Activated CD8-positive, alpha-beta T cell treated with anti-CD3 and anti-CD28 coated beads, Interleukin-2, amount 10 ng/mL, durations not matched to agents 7 days and 5 days (primary cell): ENCODE data around the gene GPD2. TPM values are rescaled to one million over a fixed set of nuclear protein-coding genes. Genes with fewer than 3 reads are reported as not detected.
A peak's percentile ranks its signal among the peaks of the same experiment; 100 is the strongest.

Experiments used
- ATAC-seq: fragments of 150-1000 bp; cut with Tn5 transposase; one replicate; pipeline ENCODE4 v1.10.0; 2021; ENCODE audit warnings: moderate library complexity
- CTCF ChIA-PET: fragments of 350-600 bp; sonication (Branson Sonifier 250); formaldehyde crosslinking; loops from one replicate; lab custom pipeline; 2021; ENCODE audit warnings: antibody characterized with exemption; lab: Charles Lee
- POLR2A ChIA-PET: fragments of 350-600 bp; sonication (Branson Sonifier 250); formaldehyde crosslinking; loops from one replicate; lab custom pipeline; 2021; ENCODE audit warnings: antibody characterized with exemption; lab: Charles Lee
- DNase-seq: peaks from one replicate; pipeline ENCODE4 v3.0.0-alpha.2; 2020
- H3K27ac Mint-ChIP-seq: one replicate; pipeline ENCODE4 v1.8.0; 2021; ENCODE audit warnings: mild to moderate bottlenecking, mixed read lengths
- H3K27me3 Mint-ChIP-seq: one replicate; pipeline ENCODE4 v1.8.0; 2021; ENCODE audit warnings: low read depth, mixed read lengths
- H3K36me3 Mint-ChIP-seq: one replicate; pipeline ENCODE4 v1.8.0; 2021; ENCODE audit warnings: low read depth, mixed read lengths
- H3K4me1 Mint-ChIP-seq: one replicate; pipeline ENCODE4 v1.8.0; 2021; ENCODE audit warnings: low read depth, mixed read lengths
- H3K4me3 Mint-ChIP-seq: one replicate; pipeline ENCODE4 v1.8.0; 2021; ENCODE audit warnings: mild to moderate bottlenecking, mixed read lengths
- H3K9me3 Mint-ChIP-seq: one replicate; pipeline ENCODE4 v1.8.0; 2022; ENCODE audit warnings: mixed read lengths; ENCODE audit not compliant: insufficient read depth
- total RNA-seq, 2 experiments: library from RNA; stranded (reverse); gene quantifications; one replicate each; pipeline ENCODE4 v1.2.3, GENCODE V29; 2021

GPD2 gene
- 10 to 100 TPM; 13.6 to 14.7 TPM for total RNA-seq

GRCh38 chr2:156435718-156436496, at the start of gene GPD2:
TSS of gene GPD2 (plus strand) at chr2:156436379. CDS start at chr2:156476106, 39,727 bp downstream.
- POLR2A ChIA-PET = interaction anchor here (0.6 to 2.0 kb wide), 6 partner anchors 35 to 102 kb away, joined by 3 to 5 read pairs (median 4); no protein-coding TSS in a partner anchor
- H3K9me3 Mint-ChIP-seq = no peaks in the 10 kb centered on the region
- peaks cover 16% of the 10 kb centered on the region for H3K36me3 Mint-ChIP-seq
- CTCF ChIA-PET = interaction anchor here (1.6 kb wide), 1 partner anchor 101 kb away, joined by 12 read pairs; no protein-coding TSS in a partner anchor
- no peaks in the 10 kb centered on the region for H3K27me3 Mint-ChIP-seq
- H3K27ac Mint-ChIP-seq = peak within 1 kb of the TSS; percentile 88
- ATAC-seq (peak; percentile 81), DNase-seq (peak; percentile 61)
- H3K4me1 Mint-ChIP-seq = peaks cover 37% of the 10 kb centered on the region
- H3K4me3 Mint-ChIP-seq = peak within 1 kb of the TSS; percentile 88

- Mint-ChIP-seq H3K4me3 (no peak overlapping the region), H3K27me3 (no peaks in the 10 kb centered on the region), H3K36me3 (no peaks in the 10 kb centered on the region), H3K4me1 (peaks cover 12% of the 10 kb centered on the region), H3K9me3 (no peaks in the 10 kb centered on the region), H3K27ac (no peak overlapping the region)
- ChIA-PET CTCF (interaction anchor here (0.7 kb wide), 1 partner anchor 36 kb away, joined by 3 read pairs; no protein-coding TSS in a partner anchor), POLR2A (no interaction called here)
- DNase-seq = no peak
- no peak for ATAC-seq
Observed at GRCh38 chr2:156394033-156394741, 42.0 kb upstream of the GPD2 start.

GRCh38 chr2:156396126-156396525, 40.1 kb upstream of the GPD2 start:
- Mint-ChIP-seq H3K36me3 (no peaks in the 10 kb centered on the region), H3K27ac (no peak overlapping the region), H3K4me3 (no peak overlapping the region), H3K4me1 (peaks cover 27% of the 10 kb centered on the region), H3K9me3 (no peaks in the 10 kb centered on the region), H3K27me3 (no peaks in the 10 kb centered on the region)
- DNase-seq (no peak), ATAC-seq (no peak)
- ChIA-PET CTCF (interaction anchor here (0.9 to 1.0 kb wide), 2 partner anchors 55 to 193 kb away, joined by 3 read pairs; no protein-coding TSS in a partner anchor), POLR2A (interaction anchor here (0.6 kb wide), 1 partner anchor 1497 kb away, joined by 3 read pairs; no protein-coding TSS in a partner anchor)

- ChIA-PET CTCF (no interaction called here), POLR2A (no interaction called here)
- Mint-ChIP-seq H3K27me3 (no peaks in the 10 kb centered on the region), H3K4me1 (peaks cover 33% of the 10 kb centered on the region), H3K4me3 (no peak overlapping the region), H3K36me3 (no peaks in the 10 kb centered on the region), H3K9me3 (no peaks in the 10 kb centered on the region), H3K27ac (no peak overlapping the region)
- ATAC-seq = no peak
- DNase-seq = no peak
Observed at GRCh38 chr2:156397229-156397628, 39.0 kb upstream of the GPD2 start.

- Mint-ChIP-seq H3K4me1 (peaks cover 33% of the 10 kb centered on the region), H3K27me3 (no peaks in the 10 kb centered on the region), H3K36me3 (no peaks in the 10 kb centered on the region), H3K27ac (no peak overlapping the region), H3K4me3 (no peak overlapping the region), H3K9me3 (no peaks in the 10 kb centered on the region)
- no peak for DNase-seq
- no peak for ATAC-seq
- POLR2A ChIA-PET = no interaction called here
- CTCF ChIA-PET = no interaction called here
Observed at GRCh38 chr2:156398176-156398575, 38.0 kb upstream of the GPD2 start.

- ATAC-seq (no peak), DNase-seq (no peak)
- H3K4me3 Mint-ChIP-seq = peak overlapping the region; percentile 78
- H3K4me1 Mint-ChIP-seq = peaks cover 33% of the 10 kb centered on the region
- H3K36me3 Mint-ChIP-seq = no peaks in the 10 kb centered on the region
- no peaks in the 10 kb centered on the region for H3K9me3 Mint-ChIP-seq
- H3K27ac Mint-ChIP-seq = peak overlapping the region; percentile 85
- POLR2A ChIA-PET = interaction anchor here (0.9 to 2.7 kb wide), 3 partner anchors 36 to 65 kb away, joined by 3 to 46 read pairs (median 19); no protein-coding TSS in a partner anchor
- CTCF ChIA-PET = interaction anchor here (0.9 to 2.5 kb wide), 7 partner anchors 14 to 190 kb away, joined by 3 to 28 read pairs (median 6); no protein-coding TSS in a partner anchor
- no peaks in the 10 kb centered on the region for H3K27me3 Mint-ChIP-seq
Observed at GRCh38 chr2:156399224-156399949, 36.8 kb upstream of the GPD2 start.

GRCh38 chr2:156399950-156400705, 36.1 kb upstream of the GPD2 start:
- no peaks in the 10 kb centered on the region for H3K9me3 Mint-ChIP-seq
- POLR2A ChIA-PET = interaction anchor here (0.8 to 2.7 kb wide), 4 partner anchors 35 to 66 kb away, joined by 3 to 46 read pairs (median 12); partner anchors contain the start of gene GPD2
- peaks cover 33% of the 10 kb centered on the region for H3K4me1 Mint-ChIP-seq
- no peaks in the 10 kb centered on the region for H3K27me3 Mint-ChIP-seq
- DNase-seq = no peak
- peak overlapping the region; percentile 85 for H3K27ac Mint-ChIP-seq
- H3K4me3 Mint-ChIP-seq = peak overlapping the region; percentile 78
- ATAC-seq = peak; percentile 59
- no peaks in the 10 kb centered on the region for H3K36me3 Mint-ChIP-seq
- CTCF ChIA-PET = interaction anchor here (0.6 to 2.5 kb wide), 8 partner anchors 15 to 189 kb away, joined by 3 to 28 read pairs (median 5); no protein-coding TSS in a partner anchor

GRCh38 chr2:156400706-156401678, 35.2 kb upstream of the GPD2 start:
- ChIA-PET CTCF (interaction anchor here (0.6 to 2.5 kb wide), 7 partner anchors 16 to 188 kb away, joined by 4 to 28 read pairs (median 6); no protein-coding TSS in a partner anchor), POLR2A (interaction anchor here (0.8 to 2.7 kb wide), 3 partner anchors 35 to 66 kb away, joined by 4 to 46 read pairs (median 19); partner anchors contain the start of gene GPD2)
- DNase-seq (peak; percentile 84), ATAC-seq (peak; percentile 81)
- H3K4me1 Mint-ChIP-seq = peaks cover 33% of the 10 kb centered on the region
- no peaks in the 10 kb centered on the region for H3K9me3 Mint-ChIP-seq
- peak overlapping the region; percentile 85 for H3K27ac Mint-ChIP-seq
- H3K4me3 Mint-ChIP-seq = peak overlapping the region; percentile 78
- no peaks in the 10 kb centered on the region for H3K36me3 Mint-ChIP-seq
- H3K27me3 Mint-ChIP-seq = no peaks in the 10 kb centered on the region

- no peak overlapping the region for H3K27ac Mint-ChIP-seq
- no peaks in the 10 kb centered on the region for H3K36me3 Mint-ChIP-seq
- no peak overlapping the region for H3K4me3 Mint-ChIP-seq
- DNase-seq (no peak), ATAC-seq (no peak)
- H3K4me1 Mint-ChIP-seq = peaks cover 38% of the 10 kb centered on the region
- CTCF ChIA-PET = no interaction called here
- POLR2A ChIA-PET = no interaction called here
- no peaks in the 10 kb centered on the region for H3K9me3 Mint-ChIP-seq
- peaks cover 2% of the 10 kb centered on the region for H3K27me3 Mint-ChIP-seq
Observed at GRCh38 chr2:156401861-156402260, 34.3 kb upstream of the GPD2 start.

GRCh38 chr2:156405586-156405985, 30.6 kb upstream of the GPD2 start:
- ChIA-PET CTCF (interaction anchor here (1.4 kb wide), 1 partner anchor 24 kb away, joined by 5 read pairs; no protein-coding TSS in a partner anchor), POLR2A (no interaction called here)
- Mint-ChIP-seq H3K4me1 (peaks cover 16% of the 10 kb centered on the region), H3K9me3 (no peaks in the 10 kb centered on the region), H3K27ac (no peak overlapping the region), H3K36me3 (no peaks in the 10 kb centered on the region), H3K4me3 (no peak overlapping the region), H3K27me3 (peaks cover 8% of the 10 kb centered on the region)
- ATAC-seq = no peak
- DNase-seq = no peak
